H7 (cell line): Measurements from ENCODE around the gene PRR19. TPM values are rescaled to one million over a fixed set of nuclear protein-coding genes. Genes with fewer than 3 reads are reported as not detected.
"Not testable (repeated sequence)": the region's sequence is repeated elsewhere in the genome, so short reads cannot be mapped to it uniquely, and the experiment has no call there.

Experiments used
- DNase-seq: peaks from one replicate; pipeline ENCODE4 v3.0.0; 2012
- H3K27me3 ChIP-seq: 2 replicates; pipeline ENCODE4 v1.6.0; 2011; ENCODE audit warnings: mild to moderate bottlenecking, low read length; ENCODE audit not compliant: control insufficient read depth, insufficient read depth
- H3K36me3 ChIP-seq: replicated peaks from 2 replicates; pipeline ENCODE4 v1.5.1; 2011; ENCODE audit warnings: low read length; ENCODE audit not compliant: control insufficient read depth, insufficient read depth
- H3K4me3 ChIP-seq: 2 replicates; pipeline ENCODE4 v1.5.1; 2011; ENCODE audit warnings: low read depth, mild to moderate bottlenecking, control low read depth, low read length, moderate library complexity; ENCODE audit not compliant: insufficient read depth
- total RNA-seq: library from RNA; depleted of rRNA; stranded (reverse); fragments of >200 nt; shearing (Covaris generic); gene quantifications from 2 replicates; pipeline ENCODE4 v1.2.3, GENCODE V29; 2014; rRNA removed

The PRR19 gene
- 3.3 and 5.2 TPM in 2 replicates for total RNA-seq

DNA sequence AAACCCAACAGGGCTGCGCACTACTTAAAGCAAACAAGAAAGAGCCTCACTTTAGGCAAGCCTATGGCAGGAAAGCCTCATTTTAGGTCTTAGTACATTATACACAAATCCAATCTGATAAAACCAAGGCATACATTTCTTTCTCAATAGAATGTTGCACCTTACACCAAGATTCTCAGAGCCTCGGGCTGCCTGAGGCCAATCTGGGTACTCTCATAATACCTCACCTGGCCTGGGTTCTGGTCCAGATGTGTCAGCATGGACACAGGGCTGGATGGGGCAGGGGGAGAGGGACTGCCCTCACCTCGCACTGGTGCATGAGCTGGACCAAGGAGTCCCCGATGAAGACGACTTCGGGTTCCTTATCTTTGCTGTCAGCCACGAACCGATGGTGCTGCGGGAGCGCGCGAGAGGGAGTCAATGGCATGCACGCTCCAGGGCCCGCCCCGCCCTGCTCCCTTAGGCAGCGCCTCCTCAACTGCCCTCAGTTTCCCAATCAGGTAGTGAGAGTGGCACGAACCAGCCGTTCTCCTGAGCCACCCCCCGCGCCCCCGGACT, at the start of gene PRR19:
TSS of gene PRR19 (plus strand) at position 487 of the 558 bp plus-strand sequence. CDS start 7,453 bp downstream, outside the sequence.
- H3K36me3 ChIP-seq: peaks cover 3% of the 10 kb centered on the region
- peak; percentile 80 for DNase-seq
- H3K27me3 ChIP-seq: no peaks in the 10 kb centered on the region
- H3K4me3 ChIP-seq: peak within 1 kb of the TSS; percentile 97

DNA sequence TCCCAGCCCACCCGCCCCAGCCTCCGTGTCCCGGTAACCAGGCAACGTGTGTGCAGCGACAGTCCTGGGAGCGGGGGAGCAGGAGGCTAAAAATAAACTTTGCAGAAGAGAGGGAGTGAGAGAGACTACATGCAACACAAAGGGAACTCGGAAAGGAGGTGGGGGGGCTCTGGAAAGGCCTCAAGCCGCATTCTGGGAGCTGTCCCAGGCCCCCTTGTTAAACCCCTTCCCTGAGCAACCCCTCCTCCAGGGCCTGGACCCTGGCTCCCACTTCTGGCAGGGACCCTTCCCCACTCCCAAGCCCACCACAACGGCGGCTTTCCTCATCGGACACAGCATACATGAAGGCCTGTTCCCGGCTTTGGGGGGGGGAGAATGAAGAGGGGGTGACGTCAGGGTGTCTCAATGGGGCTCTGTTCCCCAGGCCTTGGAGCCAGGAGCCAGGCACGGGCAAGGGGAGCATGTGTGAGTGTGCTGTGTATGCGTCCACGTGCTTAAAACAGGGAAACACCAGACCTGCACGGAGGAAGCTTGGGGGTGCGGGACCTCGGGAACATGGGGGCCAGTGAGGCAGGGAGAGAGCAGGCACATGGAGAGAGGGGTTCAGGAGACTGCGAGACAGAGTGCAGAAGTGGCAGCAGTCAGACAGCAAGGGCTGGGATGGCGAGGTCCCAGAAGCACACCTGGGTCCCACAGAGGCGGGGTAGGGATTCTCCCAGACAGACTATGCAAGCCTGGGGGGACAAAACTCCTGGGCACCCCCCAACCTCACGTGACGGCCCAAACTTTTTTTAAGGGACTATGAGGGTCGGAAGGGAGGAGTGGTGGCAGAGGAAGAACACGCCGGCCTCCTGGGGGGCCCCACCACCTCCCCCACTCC, 49.3 kb upstream of the PRR19 start:
- H3K36me3 ChIP-seq: peaks cover 3% of the 10 kb centered on the region
- no peaks in the 10 kb centered on the region; the same call in 1 of the 2 replicates for H3K27me3 ChIP-seq
- peak overlapping the region; percentile 80 for H3K4me3 ChIP-seq
- DNase-seq: peak; percentile 70

DNA sequence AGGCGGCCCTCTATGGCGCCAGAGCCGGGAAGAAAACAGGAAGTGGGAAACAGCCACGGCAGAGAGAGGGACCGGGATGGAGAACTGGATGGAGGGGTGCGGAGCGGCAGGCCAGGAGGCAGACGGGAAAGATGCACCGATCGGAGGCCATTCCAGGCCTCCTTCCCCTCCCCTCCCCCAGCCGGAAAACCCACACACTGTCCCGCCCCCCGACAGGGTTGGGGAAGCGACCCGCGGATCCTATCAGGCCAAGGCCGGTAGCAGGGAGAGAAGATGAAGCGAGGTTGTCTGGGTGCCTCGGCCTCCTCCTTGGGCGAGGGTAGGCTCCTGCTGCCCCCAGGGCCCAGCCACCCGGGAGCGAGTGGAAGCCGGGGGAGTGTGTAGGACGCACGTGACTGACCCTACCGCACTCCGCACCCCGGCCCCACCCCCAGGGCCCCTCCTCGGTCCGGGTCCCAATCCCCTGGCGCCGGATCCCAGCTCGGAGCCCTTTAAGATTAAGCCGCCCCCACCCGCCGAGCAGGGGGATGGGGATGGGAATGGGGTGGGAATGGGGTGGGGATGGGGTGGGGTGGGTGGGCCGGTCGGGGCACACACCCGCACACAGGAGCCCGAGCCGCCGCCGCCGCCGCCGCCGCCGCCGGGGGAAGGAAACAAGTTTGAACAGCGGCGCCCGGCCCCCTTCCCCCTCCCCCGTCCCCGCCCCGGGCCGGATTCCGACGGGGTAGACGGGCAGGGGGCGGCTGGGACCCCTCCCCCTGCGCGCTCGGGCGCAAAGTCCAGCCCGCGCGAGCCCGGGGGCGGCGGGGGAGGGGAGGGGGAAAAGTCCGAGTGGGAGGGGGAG, 48.5 kb upstream of the PRR19 start:
- Histone ChIP-seq H3K27me3 (no peaks in the 10 kb centered on the region; the same call in 1 of the 2 replicates), H3K4me3 (peak overlapping the region; percentile 99), H3K36me3 (peaks cover 3% of the 10 kb centered on the region)
- DNase-seq: peak; percentile 96

- peak; percentile 94 for DNase-seq
Measured at GRCh38 chr19:42254089-42254849, 47.7 kb upstream of the PRR19 start.

DNA sequence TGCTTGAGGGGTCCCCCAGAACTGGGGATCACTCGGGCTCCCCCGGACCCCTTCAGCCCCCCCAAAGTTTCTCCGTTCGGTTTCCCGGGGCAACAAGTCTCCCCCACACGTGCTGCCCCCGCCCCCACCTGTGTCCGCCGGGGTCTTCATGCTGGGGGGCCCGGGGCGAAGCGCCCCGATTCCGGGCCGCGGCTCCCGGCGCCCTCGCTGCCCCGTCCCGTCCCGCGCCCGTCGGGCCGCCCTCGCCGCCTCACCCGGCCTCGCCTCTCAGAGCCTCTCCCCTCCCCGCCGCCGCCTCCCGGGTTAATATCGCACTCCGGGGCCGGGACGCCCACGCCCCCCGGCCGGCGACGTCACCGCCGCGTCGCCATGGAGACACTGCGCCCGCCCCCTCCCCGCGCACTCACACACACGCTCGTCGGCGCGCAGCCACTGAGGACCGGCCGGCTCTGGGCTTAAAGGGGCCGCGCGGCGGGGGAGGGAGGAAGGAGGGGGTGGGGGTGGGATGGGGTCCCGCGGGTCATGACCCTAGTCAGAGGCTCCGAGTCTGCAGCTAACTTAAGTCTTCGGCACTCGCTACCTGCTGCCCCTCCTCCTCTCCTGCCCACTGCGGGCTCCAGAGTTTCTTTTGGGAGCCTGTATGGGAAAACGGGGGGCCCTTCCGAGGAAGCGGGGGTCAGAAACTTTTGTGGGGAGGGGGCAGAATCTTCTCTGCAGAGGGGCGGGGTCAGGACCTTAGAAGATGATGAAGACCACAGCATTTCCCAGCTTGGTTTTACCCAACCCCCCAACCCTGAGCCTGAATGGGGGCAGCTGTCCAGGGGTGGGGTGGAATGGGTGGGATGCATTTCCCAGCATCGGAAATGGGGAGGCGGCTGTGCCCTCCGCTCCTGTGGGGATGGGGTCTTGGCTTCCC, 46.8 kb upstream of the PRR19 start, which contains the start of gene ERF:
TSS of gene ERF (minus strand) at position 279 of the 916 bp plus-strand sequence. CDS start at position 150, 129 bp downstream.
- Histone ChIP-seq H3K4me3 (peak within 1 kb of the TSS; percentile 99), H3K36me3 (no peaks in the 10 kb centered on the region), H3K27me3 (no peaks in the 10 kb centered on the region; the same call in 1 of the 2 replicates)
- DNase-seq: peak; percentile 98

More at GRCh38 chr19:42254089-42254849, 47.7 kb upstream of the PRR19 start:
- Histone ChIP-seq H3K27me3 (no peaks in the 10 kb centered on the region; the same call in 1 of the 2 replicates), H3K36me3 (peaks cover 3% of the 10 kb centered on the region), H3K4me3 (peak overlapping the region; percentile 99)

DNA sequence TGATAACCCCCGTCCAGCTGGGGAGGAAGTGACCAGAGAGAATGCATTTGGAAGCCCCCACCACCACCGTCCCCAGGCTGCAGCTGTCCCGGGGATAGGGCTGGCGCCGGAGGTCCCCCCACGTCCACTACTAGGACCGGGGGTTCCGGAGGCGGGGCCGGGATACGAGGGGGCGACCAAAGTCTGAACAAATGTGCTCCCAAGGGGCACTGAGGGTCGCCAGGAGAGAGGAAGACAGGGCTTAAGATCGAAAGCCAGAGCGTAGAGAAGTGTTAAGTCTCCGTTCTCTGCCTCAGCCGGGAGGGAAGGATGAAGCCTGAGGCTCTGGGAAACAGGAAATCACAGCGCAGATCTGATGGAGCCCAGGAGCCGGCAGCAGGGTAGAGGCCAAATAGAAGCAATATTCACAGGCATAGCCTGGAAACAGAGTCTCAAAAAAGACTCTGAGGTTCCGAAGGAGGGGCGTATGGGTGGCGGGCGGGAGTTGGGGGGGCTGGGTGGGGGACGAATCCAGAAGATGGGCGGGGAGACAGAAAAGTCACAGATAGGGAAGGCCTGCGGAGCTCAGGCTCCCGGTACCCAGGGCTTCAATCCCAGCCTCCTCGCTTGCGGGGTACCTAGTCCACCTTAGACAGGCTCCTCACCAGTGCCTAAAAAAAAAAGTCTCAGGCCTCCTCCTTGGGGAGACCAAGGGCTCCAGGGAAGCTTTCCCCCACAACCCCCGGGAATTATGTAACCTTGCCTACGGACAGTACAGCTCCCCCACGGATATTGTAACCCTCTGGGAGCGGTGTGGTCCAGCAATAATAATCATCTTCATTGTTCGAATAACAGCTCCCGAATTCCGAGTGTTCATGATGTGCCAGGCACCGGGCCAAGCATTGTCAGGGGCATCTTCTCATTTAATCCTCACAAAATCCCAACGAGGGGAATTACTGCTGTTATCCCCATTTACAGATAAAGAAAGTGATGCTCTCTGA, 45.9 kb upstream of the PRR19 start:
- Histone ChIP-seq H3K36me3 (no peaks in the 10 kb centered on the region), H3K27me3 (no peaks in the 10 kb centered on the region; the same call in 1 of the 2 replicates), H3K4me3 (peak overlapping the region; percentile 51)
- DNase-seq: peak; percentile 81

DNA sequence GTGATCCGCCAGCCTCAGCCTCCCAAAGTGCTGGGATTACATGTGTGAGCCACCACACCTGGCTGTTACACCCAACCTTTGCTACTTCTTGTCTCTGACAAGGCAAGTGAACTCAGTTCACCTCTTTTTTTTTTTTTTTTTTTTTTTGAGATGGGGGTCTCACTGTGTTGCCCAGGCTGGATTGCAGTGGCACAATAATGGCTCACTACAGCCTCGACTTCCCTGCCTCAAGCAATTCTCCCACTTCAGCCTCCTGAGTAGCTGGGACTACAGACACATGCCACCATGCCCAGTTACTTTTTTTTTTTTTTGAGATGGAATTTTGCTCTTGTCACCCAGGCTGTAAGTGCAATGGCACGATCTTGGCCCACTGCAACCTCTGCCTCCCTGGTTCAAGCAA, 44.1 kb upstream of the PRR19 start:
- H3K4me3 ChIP-seq, DNase-seq, H3K27me3 ChIP-seq, H3K36me3 ChIP-seq: not testable (repeated sequence)

GRCh38 chr19:42261763-42262162, 40.2 kb upstream of the PRR19 start:
- no peaks in the 10 kb centered on the region for H3K36me3 ChIP-seq
- H3K27me3 ChIP-seq: no peaks in the 10 kb centered on the region; the same call in 1 of the 2 replicates
- no peak overlapping the region for H3K4me3 ChIP-seq
- DNase-seq: no peak

GRCh38 chr19:42266105-42266504, 35.8 kb upstream of the PRR19 start:
- H3K27me3 ChIP-seq, H3K36me3 ChIP-seq, DNase-seq, H3K4me3 ChIP-seq: not testable (repeated sequence)

GRCh38 chr19:42266928-42267603, 34.9 kb upstream of the PRR19 start:
- not testable (repeated sequence) for DNase-seq, H3K36me3 ChIP-seq, H3K4me3 ChIP-seq, H3K27me3 ChIP-seq

- Histone ChIP-seq H3K4me3 (peak overlapping the region; percentile 57), H3K36me3 (no peaks in the 10 kb centered on the region), H3K27me3 (no peaks in the 10 kb centered on the region)
- DNase-seq: no peak
Measured at GRCh38 chr19:42267644-42268141, 34.2 kb upstream of the PRR19 start.
